Mucosa of rectum (tissue), 2 donors: ENCODE measurements around the gene MPLKIP.
"Not testable (repeated sequence)": the region's sequence is repeated elsewhere in the genome, so short reads cannot be mapped to it uniquely, and the experiment has no call there.

ENCODE experiments used
- H3K27ac ChIP-seq, 2 donors: one replicate each; pipeline ENCODE4 v1.7.0; 2013; ENCODE audit warnings: inconsistent platforms in 2 of 2, low read depth in 2 of 2, low read length in 2 of 2
- H3K27me3 ChIP-seq, 2 donors: one replicate each; pipeline ENCODE4 v1.7.0; 2013; ENCODE audit warnings: low read length in 2 of 2; ENCODE audit not compliant: control insufficient read depth in 2 of 2, insufficient read depth in 2 of 2
- H3K36me3 ChIP-seq, 2 donors: one replicate each; pipeline ENCODE4 v1.7.0; 2013; ENCODE audit warnings: low read length in 2 of 2; ENCODE audit not compliant: control insufficient read depth in 2 of 2, insufficient read depth in 2 of 2
- H3K4me1 ChIP-seq, 2 donors: one replicate each; pipeline ENCODE4 v1.7.0; 2013; ENCODE audit warnings: low read length in 2 of 2, mild to moderate bottlenecking in 1 of 2; ENCODE audit not compliant: control insufficient read depth in 2 of 2, insufficient read depth in 2 of 2
- H3K4me3 ChIP-seq, 2 donors: one replicate each; pipeline ENCODE4 v1.7.0; 2013; ENCODE audit warnings: low read length in 2 of 2
- H3K9ac ChIP-seq, 2 donors: one replicate each; pipeline ENCODE4 v1.7.0; 2013; ENCODE audit warnings: low read length in 2 of 2, low read depth in 1 of 2, mild to moderate bottlenecking in 1 of 2
- H3K9me3 ChIP-seq, 2 donors: one replicate each; pipeline ENCODE4 v1.7.0; 2013; ENCODE audit warnings: low read length in 2 of 2; ENCODE audit not compliant: control insufficient read depth in 2 of 2
- donor health status: healthy.
- donor health status: Normal muscosa, but diverticular disease.

MPLKIP gene

DNA sequence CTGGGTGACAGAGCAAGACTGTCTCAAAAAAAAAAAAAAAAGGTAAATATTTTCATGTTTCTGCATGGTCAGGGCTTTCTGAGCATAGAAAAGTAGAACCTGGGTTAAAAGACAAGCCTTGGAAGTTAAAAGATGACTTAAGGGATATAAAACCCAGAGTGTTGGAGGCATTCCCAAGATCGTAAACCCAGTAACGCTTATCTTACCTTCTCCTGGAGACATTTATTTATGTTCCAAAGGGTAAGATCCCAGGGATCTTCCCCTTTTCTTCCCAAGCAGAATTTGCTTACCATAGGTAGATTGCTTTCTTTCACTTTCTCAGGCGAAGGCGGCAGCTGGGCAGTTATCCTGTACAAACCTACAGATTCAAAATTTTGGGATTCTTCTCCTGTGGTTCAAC lies 22.6 kb upstream of the MPLKIP start:
- peaks cover 2 to 8% of the 10 kb centered on the region in 2 donors for H3K4me1 ChIP-seq
- H3K27me3 ChIP-seq, result no peaks in the 10 kb centered on the region
- no peaks in the 10 kb centered on the region for H3K9me3 ChIP-seq
- peak overlapping the region; percentile 36 to 67 for H3K4me3 ChIP-seq
- H3K27ac ChIP-seq, result peak overlapping the region; percentile 35 to 62
- H3K36me3 ChIP-seq, result no peaks in the 10 kb centered on the region
- peak overlapping the region in 1 of 2 donors; percentile 31 for H3K9ac ChIP-seq

DNA sequence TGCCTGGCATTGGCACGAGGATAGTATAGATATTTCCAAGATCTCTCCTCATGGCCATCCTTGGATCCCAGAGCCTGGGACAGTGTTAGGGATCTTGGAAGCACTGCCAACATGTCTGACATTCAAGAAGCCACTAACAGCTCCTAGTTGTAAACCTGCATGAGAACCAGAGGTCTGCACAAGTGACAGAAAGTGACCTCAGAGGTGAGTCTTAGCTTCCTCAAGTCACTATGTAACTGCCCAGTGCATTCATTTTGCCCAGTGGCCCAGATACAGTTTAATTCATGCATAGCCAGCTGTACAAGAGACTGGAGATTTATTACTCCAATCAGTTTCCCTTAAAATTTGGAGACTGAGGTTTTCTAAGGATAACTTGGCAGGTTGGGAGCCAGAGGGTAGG lies 17.1 kb upstream of the MPLKIP start:
- Histone ChIP-seq H3K27ac (no peak overlapping the region), H3K9me3 (no peaks in the 10 kb centered on the region)

DNA sequence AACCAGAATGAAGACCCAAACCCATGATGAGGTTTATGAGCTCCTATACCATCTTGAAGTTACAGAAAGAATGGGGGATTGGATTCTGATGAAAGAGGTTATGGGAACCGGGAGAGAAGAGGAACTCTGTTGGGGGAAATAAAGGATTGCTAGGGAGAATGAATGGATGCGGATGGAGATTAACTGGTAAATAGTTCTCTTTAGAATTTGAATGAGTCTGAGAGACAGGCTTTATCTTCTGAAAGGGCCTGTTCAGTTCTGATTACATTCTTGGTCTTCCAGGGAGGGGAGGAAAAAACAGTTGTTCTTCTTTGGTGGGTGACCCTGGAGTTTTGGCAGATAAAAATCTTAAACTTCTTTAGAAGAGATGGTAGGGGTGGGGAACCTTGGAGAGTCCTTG lies 14.2 kb upstream of the MPLKIP start:
- Histone ChIP-seq H3K9ac (no peak overlapping the region), H3K36me3 (no peaks in the 10 kb centered on the region), H3K27ac (no peak overlapping the region), H3K9me3 (no peaks in the 10 kb centered on the region), H3K4me3 (no peak overlapping the region), H3K4me1 (peaks cover 2 to 6% of the 10 kb centered on the region in 2 donors), H3K27me3 (no peaks in the 10 kb centered on the region)

More for the DNA sequence above, 17.1 kb upstream of the MPLKIP start:
- Histone ChIP-seq H3K9ac (no peak overlapping the region), H3K4me1 (peaks cover 2 to 6% of the 10 kb centered on the region in 2 donors), H3K27me3 (no peaks in the 10 kb centered on the region), H3K36me3 (no peaks in the 10 kb centered on the region), H3K4me3 (no peak overlapping the region)

DNA sequence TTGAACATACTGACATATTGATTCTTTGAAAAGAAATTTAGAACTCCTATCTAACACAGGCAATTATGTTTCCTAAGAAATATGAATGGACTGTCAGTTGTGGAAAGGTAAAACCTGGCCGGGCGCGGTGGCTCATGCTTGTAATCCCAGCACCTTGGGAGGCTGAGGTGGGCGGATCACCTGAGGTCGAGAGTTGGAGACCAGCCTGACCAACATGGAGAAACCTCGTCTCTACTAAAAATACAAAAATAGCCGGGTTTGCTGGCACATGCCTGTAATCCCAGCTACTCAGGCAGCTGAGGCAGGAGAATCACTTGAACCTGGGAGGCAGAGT lies 13.8 kb upstream of the MPLKIP start:
- not testable (repeated sequence) for H3K27ac ChIP-seq, H3K4me1 ChIP-seq, H3K4me3 ChIP-seq, H3K9ac ChIP-seq, H3K27me3 ChIP-seq, H3K9me3 ChIP-seq, H3K36me3 ChIP-seq

DNA sequence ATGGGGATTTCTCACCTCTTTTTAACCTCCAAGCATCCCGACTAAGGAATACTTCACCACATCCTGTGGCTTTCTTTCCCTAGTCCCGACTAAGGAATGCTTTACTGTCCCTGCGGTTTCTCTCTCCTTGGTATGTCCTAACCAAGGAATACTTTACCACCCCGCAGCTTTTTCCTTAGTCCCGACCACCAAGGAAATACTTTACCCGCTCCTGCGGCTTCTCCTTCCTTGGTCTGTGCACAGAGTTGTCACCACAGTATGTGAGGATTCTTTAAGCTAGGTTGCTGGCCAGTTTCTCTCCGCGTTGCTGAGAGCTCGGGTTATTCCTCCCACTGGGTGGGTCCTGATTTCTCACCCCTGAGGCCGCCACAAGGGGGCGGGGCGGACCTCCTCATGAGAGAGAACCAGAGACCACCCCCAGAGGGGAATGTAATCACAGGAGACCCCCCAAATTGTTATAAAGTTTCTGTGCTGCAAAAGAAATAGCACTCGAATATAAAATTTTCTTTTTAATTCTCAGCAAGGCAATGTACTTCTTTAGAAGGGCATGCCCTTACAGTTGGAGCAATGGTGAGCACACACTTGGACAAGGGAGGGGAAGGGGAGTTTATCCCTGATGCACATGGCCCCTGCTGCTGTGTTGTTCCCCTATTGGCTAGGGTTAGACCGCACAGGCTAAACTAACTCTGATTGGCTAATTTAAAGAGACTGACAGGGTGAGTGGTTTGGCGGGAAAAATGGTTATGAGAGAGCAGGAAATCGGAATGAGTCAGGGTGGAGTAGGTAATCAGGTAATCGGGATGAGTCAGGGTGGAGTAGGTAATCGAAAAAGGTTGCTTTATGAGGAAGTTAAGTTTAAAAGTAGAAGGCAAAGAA lies 13.2 kb upstream of the MPLKIP start:
- H3K4me1 ChIP-seq, result peaks cover 2 to 6% of the 10 kb centered on the region in 2 donors
- no peaks in the 10 kb centered on the region for H3K27me3 ChIP-seq
- no peak overlapping the region for H3K27ac ChIP-seq
- H3K36me3 ChIP-seq, result no peaks in the 10 kb centered on the region
- no peaks in the 10 kb centered on the region for H3K9me3 ChIP-seq
- H3K4me3 ChIP-seq, result no peak overlapping the region
- no peak overlapping the region for H3K9ac ChIP-seq

DNA sequence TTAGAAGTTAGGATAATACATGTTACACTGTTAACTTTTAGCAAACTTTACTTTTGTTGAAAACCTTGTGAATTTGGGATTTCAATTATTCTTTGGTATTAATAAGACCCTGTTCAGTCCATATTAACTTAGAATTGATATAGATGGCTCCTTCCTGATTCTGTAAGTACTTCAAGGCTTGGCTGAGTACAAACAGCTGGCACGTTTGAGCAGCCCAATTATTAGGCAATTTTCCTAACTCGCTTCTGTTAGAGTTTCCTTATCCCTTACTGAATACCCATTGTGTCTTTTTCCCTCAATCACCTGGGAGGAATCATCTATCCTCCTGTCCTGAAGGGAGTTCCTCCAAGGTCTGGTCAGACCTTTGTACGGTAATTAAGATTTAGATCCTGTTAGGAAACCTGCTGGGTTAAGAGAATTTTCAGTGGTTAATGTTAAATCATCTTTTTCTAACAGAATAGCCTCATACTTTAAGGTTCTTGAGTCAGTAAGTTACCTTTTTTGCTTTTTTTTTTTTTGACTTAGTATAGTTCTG lies 11.2 kb upstream of the MPLKIP start:
- H3K36me3 ChIP-seq, result not testable (repeated sequence)

DNA sequence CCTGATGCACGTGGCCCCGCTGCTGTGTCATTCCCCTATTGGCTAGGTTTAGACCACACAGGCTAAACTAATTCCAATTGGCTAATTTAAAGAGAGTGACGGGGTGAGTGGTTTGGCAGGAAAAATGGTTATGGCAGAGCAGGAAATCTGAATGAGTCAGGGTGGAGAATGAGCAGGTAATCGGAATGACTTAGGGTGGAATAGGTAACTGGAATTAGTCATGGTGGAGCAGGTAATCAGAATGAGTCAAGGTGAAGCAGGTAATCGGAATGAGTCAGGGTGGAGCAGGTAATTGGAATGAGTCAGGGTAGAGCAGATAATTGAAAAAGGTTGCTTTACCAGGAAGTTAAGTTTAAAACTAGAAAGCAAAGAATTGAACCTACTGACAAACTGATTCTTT lies 7.5 kb upstream of the MPLKIP start:
- H3K9ac ChIP-seq, H3K4me3 ChIP-seq, H3K9me3 ChIP-seq, H3K36me3 ChIP-seq, H3K4me1 ChIP-seq, H3K27me3 ChIP-seq: not testable (repeated sequence)
- peak overlapping the region in 1 of 2 donors; percentile 39 for H3K27ac ChIP-seq

More for the DNA sequence above, 11.2 kb upstream of the MPLKIP start:
- H3K27me3 ChIP-seq, H3K4me3 ChIP-seq, H3K4me1 ChIP-seq, H3K9me3 ChIP-seq, H3K9ac ChIP-seq: not testable (repeated sequence)
- peak overlapping the region in 1 of 2 donors; percentile 16 for H3K27ac ChIP-seq

DNA sequence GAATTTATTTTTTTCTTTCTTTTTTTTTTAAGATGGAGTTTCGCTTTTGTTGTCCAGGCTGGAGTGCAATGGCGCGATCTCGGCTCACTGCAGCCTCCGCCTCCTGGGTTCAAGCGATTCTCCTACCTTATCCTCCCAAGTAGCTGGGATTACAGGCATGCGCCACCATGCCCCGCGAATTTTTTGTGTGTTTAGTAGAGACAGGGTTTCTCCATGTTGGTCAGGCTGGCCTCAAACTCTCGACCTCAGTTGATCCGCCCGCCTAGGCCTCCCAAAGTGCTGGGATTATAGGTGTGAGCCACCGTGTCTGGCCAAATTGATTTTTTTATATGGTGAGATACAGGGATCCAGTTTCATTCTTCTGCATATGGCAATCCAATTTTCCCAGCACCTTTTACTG lies 5.5 kb upstream of the MPLKIP start:
- not testable (repeated sequence) for H3K9me3 ChIP-seq, H3K4me3 ChIP-seq, H3K27ac ChIP-seq, H3K4me1 ChIP-seq, H3K9ac ChIP-seq, H3K36me3 ChIP-seq, H3K27me3 ChIP-seq

DNA sequence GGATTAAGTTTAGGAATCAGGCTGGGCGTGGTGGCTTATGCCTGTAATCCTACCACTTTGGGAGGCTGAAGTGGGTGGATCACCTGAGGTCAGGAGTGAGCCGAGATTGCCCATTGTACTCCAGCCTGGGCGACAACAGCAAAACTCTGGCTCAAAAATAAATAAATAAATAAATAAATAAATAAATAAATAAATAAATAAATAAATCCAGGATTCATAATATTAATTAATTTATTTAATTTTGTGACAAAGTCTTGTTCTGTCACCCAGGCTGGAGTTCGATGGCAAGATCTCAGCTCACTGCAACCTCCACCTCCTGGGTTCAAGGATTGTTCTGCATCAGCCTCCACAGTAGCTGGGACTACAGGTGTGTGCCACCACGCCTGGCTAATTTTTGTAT lies 4.6 kb upstream of the MPLKIP start:
- Histone ChIP-seq H3K36me3 (no peaks in the 10 kb centered on the region), H3K9ac (no peak overlapping the region), H3K9me3 (no peaks in the 10 kb centered on the region), H3K27ac (no peak overlapping the region), H3K4me3 (no peak overlapping the region), H3K27me3 (no peaks in the 10 kb centered on the region), H3K4me1 (peaks cover 5% of the 10 kb centered on the region in 2 donors)

DNA sequence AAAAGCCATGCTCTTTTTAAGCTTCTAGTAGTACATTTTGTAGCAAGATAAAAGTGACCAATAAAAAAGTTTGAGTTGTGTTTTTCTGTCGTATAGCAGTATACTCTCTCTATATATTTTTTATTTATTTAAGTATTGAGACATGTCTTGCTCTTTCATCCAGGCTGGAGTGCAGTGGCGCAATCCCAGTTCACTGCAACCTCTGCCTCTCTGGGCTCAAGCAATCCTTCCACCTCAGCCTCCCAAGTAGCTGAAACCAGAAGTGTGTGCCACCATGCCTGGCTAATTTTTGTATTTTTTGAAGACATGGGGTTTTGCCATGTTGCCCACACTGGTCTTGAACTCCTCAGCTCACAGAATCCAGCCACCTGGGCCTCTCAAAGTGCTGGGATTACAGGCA lies 3.1 kb upstream of the MPLKIP start:
- Histone ChIP-seq H3K4me1 (peaks cover 11 to 13% of the 10 kb centered on the region in 2 donors), H3K9ac (no peak overlapping the region), H3K27me3 (no peaks in the 10 kb centered on the region), H3K27ac (no peak overlapping the region), H3K9me3 (no peaks in the 10 kb centered on the region), H3K36me3 (no peaks in the 10 kb centered on the region), H3K4me3 (no peak overlapping the region)
